H1 (cell line): ENCODE results near the gene ADAMTS3. TPM values are rescaled to one million over a fixed set of nuclear protein-coding genes. Genes with fewer than 3 reads are reported as not detected.

Experiments
- CTCF ChIA-PET: fragments of 300-600 bp; sonication (Branson Sonifier 250); formaldehyde crosslinking; loops from one replicate; lab custom pipeline; 2021; ENCODE audit not compliant: partially characterized antibody; lab: Charles Lee
- POLR2A ChIA-PET: fragments of 300-600 bp; sonication (Branson Sonifier 250); formaldehyde crosslinking; loops from one replicate; lab custom pipeline; 2021; ENCODE audit warnings: inconsistent platforms; ENCODE audit not compliant: partially characterized antibody; lab: Charles Lee
- DNase-seq, 2 experiments: peaks; one replicate each; pipeline versions ENCODE4 v3.0.0 to v3.0.0-alpha.2; 2010 to 2022; ENCODE audit warnings: low spot score in 2 of 2, low read depth in 1 of 2, mixed read lengths in 1 of 2
- FAIRE-seq: peaks from 2 replicates; lab custom pipeline; 2011; peaks lifted over from hg19 to GRCh38; lab: Jason Lieb, UNC
- H2AFZ ChIP-seq: 2 replicates; pipeline ENCODE4 v1.8.1; 2012; ENCODE audit warnings: low read length, inconsistent platforms
- H2AK5ac ChIP-seq: 2 replicates; pipeline ENCODE4 v1.6.1; 2013; ENCODE audit warnings: low read depth, low read length
- H2BK120ac ChIP-seq: replicated peaks from 2 replicates; pipeline ENCODE3; 2013; ENCODE audit warnings: low read depth, low read length, inconsistent platforms
- H2BK12ac ChIP-seq: 2 replicates; pipeline ENCODE4 v1.6.1; 2013; ENCODE audit warnings: low read depth, low read length
- H2BK15ac ChIP-seq: 2 replicates; pipeline ENCODE4 v1.6.1; 2013; ENCODE audit warnings: low read length
- H2BK20ac ChIP-seq: 2 replicates; pipeline ENCODE4 v1.6.1; 2013; ENCODE audit warnings: low read length
- H2BK5ac ChIP-seq: 2 replicates; pipeline ENCODE4 v1.6.1; 2013; ENCODE audit warnings: low read depth, low read length
- H3K14ac ChIP-seq: 2 replicates; pipeline ENCODE4 v1.6.1; 2013; ENCODE audit warnings: inconsistent platforms; ENCODE audit not compliant: insufficient read length
- H3K18ac ChIP-seq: 2 replicates; pipeline ENCODE4 v1.6.1; 2013; ENCODE audit warnings: low read length; ENCODE audit errors: extremely low read depth
- H3K23ac ChIP-seq: 2 replicates; pipeline ENCODE4 v1.6.1; 2013; ENCODE audit warnings: inconsistent platforms; ENCODE audit not compliant: insufficient read length
- H3K23me2 ChIP-seq: 2 replicates; pipeline ENCODE4 v1.6.1; 2013; ENCODE audit warnings: low read depth, low read length
- H3K27ac ChIP-seq: 2 replicates; pipeline ENCODE4 v1.6.1; 2011; ENCODE audit warnings: low read depth, low read length, inconsistent platforms
- H3K27me3 ChIP-seq, 4 experiments: replicated peaks in 1 of 4; 1 replicate in 1 of 4; 2 replicates in 3 of 4; pipeline versions ENCODE4 v1.6.1 to v1.8.1; 2011 to 2013; ENCODE audit warnings: low read length in 3 of 4, mild to moderate bottlenecking in 3 of 4, inconsistent platforms in 2 of 4, mixed read lengths in 2 of 4, moderate library complexity in 1 of 4; ENCODE audit not compliant: control insufficient read depth in 3 of 4, insufficient read depth in 3 of 4; ENCODE audit errors: extremely low read depth in 1 of 4
- H3K36me3 ChIP-seq, 4 experiments: 2 replicates each; pipeline versions ENCODE4 v1.6.1 to v1.8.1; 2011 to 2013; ENCODE audit warnings: mild to moderate bottlenecking in 4 of 4, low read length in 3 of 4, moderate library complexity in 2 of 4, control low read depth in 1 of 4, inconsistent platforms in 1 of 4; ENCODE audit not compliant: insufficient read depth in 4 of 4, control insufficient read depth in 2 of 4
- H3K4ac ChIP-seq: replicated peaks from 2 replicates; pipeline ENCODE3; 2013; ENCODE audit warnings: low read length, low read depth, mixed read lengths, inconsistent platforms; ENCODE audit not compliant: insufficient read length
- H3K4me1 ChIP-seq, 4 experiments: replicated peaks in 1 of 4; 1 replicate in 1 of 4; 2 replicates in 3 of 4; pipeline versions ENCODE4 v1.6.1 to v1.8.1; 2011 to 2013; ENCODE audit warnings: low read length in 3 of 4, inconsistent platforms in 2 of 4, mixed read lengths in 1 of 4; ENCODE audit not compliant: insufficient read depth in 4 of 4, control insufficient read depth in 3 of 4
- H3K4me2 ChIP-seq, 2 experiments: 2 replicates each; pipeline versions ENCODE4 v1.6.1 to v1.8.1; 2011 to 2013; ENCODE audit warnings: low read depth in 2 of 2, low read length in 2 of 2, control low read depth in 1 of 2, inconsistent platforms in 1 of 2, mild to moderate bottlenecking in 1 of 2; ENCODE audit not compliant: insufficient read depth in 1 of 2
- H3K4me3 ChIP-seq, 4 experiments: fragments of 200-600, 300-600 bp in 1 of 4; sonication (generic), shearing (Covaris generic), sonication (Bioruptor Twin) in 1 of 4; 2 replicates each; pipeline versions ENCODE4 v1.5.1 to v1.8.1; 2011 to 2016; ENCODE audit warnings: low read length in 4 of 4, low read depth in 3 of 4, control low read depth in 2 of 4, inconsistent platforms in 2 of 4, mild to moderate bottlenecking in 2 of 4, mixed read lengths in 1 of 4, moderate library complexity in 1 of 4; ENCODE audit not compliant: insufficient read depth in 2 of 4; ENCODE audit errors: extremely low read depth in 1 of 4
- H3K56ac ChIP-seq: replicated peaks from 2 replicates; pipeline ENCODE3; 2013; ENCODE audit warnings: low read depth, mild to moderate bottlenecking, mixed read lengths, low read length, inconsistent platforms; ENCODE audit not compliant: insufficient read length
- H3K79me1 ChIP-seq: 2 replicates; pipeline ENCODE4 v1.6.1; 2013; ENCODE audit warnings: low read depth, low read length, control low read depth
- H3K79me2 ChIP-seq, 2 experiments: 2 replicates each; pipeline versions ENCODE4 v1.6.1 to v1.8.1; 2012 to 2013; ENCODE audit warnings: low read length in 2 of 2, mild to moderate bottlenecking in 2 of 2, inconsistent platforms in 1 of 2; ENCODE audit not compliant: insufficient read depth in 2 of 2, control insufficient read depth in 1 of 2
- H3K9ac ChIP-seq, 4 experiments: replicated peaks in 1 of 4; 1 replicate in 1 of 4; 2 replicates in 3 of 4; pipeline versions ENCODE4 v1.6.1 to v1.8.1; 2011 to 2013; ENCODE audit warnings: low read depth in 3 of 4, low read length in 3 of 4, control low read depth in 2 of 4, mild to moderate bottlenecking in 2 of 4, moderate library complexity in 2 of 4, inconsistent platforms in 1 of 4; ENCODE audit errors: extremely low read depth in 1 of 4
- H3K9me3 ChIP-seq, 2 experiments: 2 replicates each; pipeline versions ENCODE4 v1.6.1 to v1.8.1; 2012 to 2013; ENCODE audit warnings: mild to moderate bottlenecking in 2 of 2, moderate library complexity in 2 of 2, control low read depth in 1 of 2, inconsistent platforms in 1 of 2, low read depth in 1 of 2, low read length in 1 of 2, mixed read lengths in 1 of 2; ENCODE audit not compliant: insufficient read depth in 2 of 2
- H4K20me1 ChIP-seq, 2 experiments: replicated peaks in 1 of 2; 2 replicates each; pipeline versions ENCODE3 to v1.8.1; 2011 to 2013; ENCODE audit warnings: inconsistent platforms in 2 of 2, low read length in 2 of 2, mild to moderate bottlenecking in 1 of 2; ENCODE audit not compliant: insufficient read depth in 2 of 2, control insufficient read depth in 1 of 2
- H4K5ac ChIP-seq: 2 replicates; pipeline ENCODE4 v1.6.1; 2013; ENCODE audit warnings: low read length, low read depth, mixed read lengths, inconsistent platforms; ENCODE audit not compliant: insufficient read length
- H4K8ac ChIP-seq: 2 replicates; pipeline ENCODE4 v1.8.0; 2013; ENCODE audit warnings: mild to moderate bottlenecking, moderate library complexity, low read length, inconsistent platforms; ENCODE audit not compliant: insufficient read depth; ENCODE audit errors: extremely low read depth
- H4K91ac ChIP-seq: replicated peaks from 2 replicates; pipeline ENCODE3; 2013; ENCODE audit warnings: low read length, mixed read lengths, inconsistent platforms; ENCODE audit not compliant: insufficient read length
- FOSL1 ChIP-seq: IDR thresholded peaks from 2 replicates; pipeline ENCODE4 v1.6.1; 2011; ENCODE audit warnings: mild to moderate bottlenecking, low read depth, low read length, moderate library complexity; ENCODE audit not compliant: insufficient read depth
- polyA plus RNA-seq, 7 experiments: library from polyadenylated mRNA; depleted of rRNA in 3 of 7; stranded (reverse) in 5 of 7; unstranded in 2 of 7; fragments of >200 nt in 5 of 7; fragments of 200-250 nt in 2 of 7; gene quantifications; 1 replicate in 5 of 7; 2 replicates in 1 of 7; 4 replicates in 1 of 7; pipeline versions ENCODE4 v1.2.1 to v1.2.3, GENCODE V29; 2011 to 2013; ENCODE audit warnings: missing spikeins in 2 of 7, mixed read lengths in 2 of 7
- total RNA-seq: library from RNA; stranded (reverse); fragmentation: NEBNext Ultra II Directional; extraction: Animal tissue kit (Norgen Biotek cat#: 25700); gene quantifications from 2 replicates; pipeline ENCODE4 v1.2.1, GENCODE V29; 2021

The ADAMTS3 gene
- total and polyA plus RNA-seq, 2 of the 8 experiments (the other 6 are each of a cell fraction or from before 2014, with no cell fraction given): 1.3 to 3.4 TPM

GRCh38 chr4:72494156-72494555 is 74.9 kb downstream of the ADAMTS3 start:
- H3K36me3 ChIP-seq: no peaks in the 10 kb centered on the region
- H2BK120ac ChIP-seq: no peak overlapping the region
- H3K79me1 ChIP-seq: no peaks in the 10 kb centered on the region
- H3K27me3 ChIP-seq: no peaks in the 10 kb centered on the region
- TF ChIP-seq FOSL1: no peak
- TF ChIP-seq, all 59 proteins: peak for 0
- Histone ChIP-seq H3K18ac (no peak overlapping the region), H3K4me3 (no peak overlapping the region), H2BK12ac (no peak overlapping the region), H2AK5ac (no peak overlapping the region), H2AFZ (no peak overlapping the region), H4K8ac (no peak overlapping the region), H3K79me2 (no peaks in the 10 kb centered on the region), H3K14ac (no peak overlapping the region), H2BK20ac (no peak overlapping the region), H4K20me1 (no peaks in the 10 kb centered on the region), H3K27ac (no peak overlapping the region), H3K56ac (no peak overlapping the region), H3K4me1 (no peaks in the 10 kb centered on the region), H2BK5ac (no peak overlapping the region), H3K9me3 (no peaks in the 10 kb centered on the region), H2BK15ac (no peak overlapping the region), H3K23ac (no peak overlapping the region), H3K4me2 (no peak overlapping the region), H3K9ac (no peak overlapping the region), H3K4ac (no peak overlapping the region), H3K23me2 (no peaks in the 10 kb centered on the region), H4K5ac (no peak overlapping the region), H4K91ac (no peak overlapping the region)
- ChIA-PET POLR2A (no interaction called here), CTCF (interaction anchor here (1.8 kb wide), 1 partner anchor 11 kb away, joined by 7 read pairs; no protein-coding TSS in a partner anchor)
- FAIRE-seq (no peak), DNase-seq (no peak)
